ENCODE results near the gene SUCLA2.
"Not testable (repeated sequence)": the region's sequence is repeated elsewhere in the genome, so short reads cannot be mapped to it uniquely, and the experiment has no call there.

- TF ChIP-seq RAD51 (IDR thresholded peaks at IDR 0.05; ENCODE audit: borderline replicate concordance, low read depth); E2F1 (CRISPR knock-in tag; IDR thresholded peaks at IDR 0.05); CREB1 (IDR thresholded peaks at IDR 0.05); CREB1 (CRISPR knock-in tag; IDR thresholded peaks at IDR 0.05): not testable (repeated sequence)
- TF ChIP-seq, protein P1, sequence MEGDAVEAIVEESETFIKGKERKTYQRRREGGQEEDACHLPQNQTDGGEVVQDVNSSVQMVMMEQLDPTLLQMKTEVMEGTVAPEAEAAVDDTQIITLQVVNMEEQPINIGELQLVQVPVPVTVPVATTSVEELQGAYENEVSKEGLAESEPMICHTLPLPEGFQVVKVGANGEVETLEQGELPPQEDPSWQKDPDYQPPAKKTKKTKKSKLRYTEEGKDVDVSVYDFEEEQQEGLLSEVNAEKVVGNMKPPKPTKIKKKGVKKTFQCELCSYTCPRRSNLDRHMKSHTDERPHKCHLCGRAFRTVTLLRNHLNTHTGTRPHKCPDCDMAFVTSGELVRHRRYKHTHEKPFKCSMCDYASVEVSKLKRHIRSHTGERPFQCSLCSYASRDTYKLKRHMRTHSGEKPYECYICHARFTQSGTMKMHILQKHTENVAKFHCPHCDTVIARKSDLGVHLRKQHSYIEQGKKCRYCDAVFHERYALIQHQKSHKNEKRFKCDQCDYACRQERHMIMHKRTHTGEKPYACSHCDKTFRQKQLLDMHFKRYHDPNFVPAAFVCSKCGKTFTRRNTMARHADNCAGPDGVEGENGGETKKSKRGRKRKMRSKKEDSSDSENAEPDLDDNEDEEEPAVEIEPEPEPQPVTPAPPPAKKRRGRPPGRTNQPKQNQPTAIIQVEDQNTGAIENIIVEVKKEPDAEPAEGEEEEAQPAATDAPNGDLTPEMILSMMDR (IDR thresholded peaks at IDR 0.05 in 2 of 3, conservative IDR thresholded peaks at IDR 0.05 in 1 of 3; ENCODE audit: insufficient read depth in 2 of 3, low read depth in 1 of 3, low read length in 3 of 3): not testable (repeated sequence)
Observed at GRCh38 chr13:48001999-48002398, 926 bp upstream of the SUCLA2 start.

All from K562 (cell line).